A172 (cell line): ENCODE measurements around the gene CT47A7. TPM values are rescaled to one million over a fixed set of nuclear protein-coding genes. Genes with fewer than 3 reads are reported as not detected.
"Not testable (repeated sequence)": the region's sequence is repeated elsewhere in the genome, so short reads cannot be mapped to it uniquely, and the experiment has no call there.

Experiments
- DNase-seq: peaks from one replicate; pipeline ENCODE4 v3.0.0-alpha.2; 2015; ENCODE audit warnings: low spot score
- total RNA-seq: library from RNA; depleted of rRNA; stranded (reverse); fragments of >200 nt; shearing (Covaris generic); gene quantifications from 2 replicates; pipeline ENCODE4 v1.2.3, GENCODE V29; 2014; rRNA removed

The CT47A7 gene
- total RNA-seq: not detected in 2 replicates

GRCh38 chrX:120956500-120956899, at the start of gene CT47A7:
TSS of gene CT47A7 (minus strand) at chrX:120956600. CDS start at chrX:120956345, 255 bp downstream.
- DNase-seq: not testable (repeated sequence)

GRCh38 chrX:121000589-121000988, 44.2 kb upstream of the CT47A7 start:
- DNase-seq: peak; percentile 0

DNA sequence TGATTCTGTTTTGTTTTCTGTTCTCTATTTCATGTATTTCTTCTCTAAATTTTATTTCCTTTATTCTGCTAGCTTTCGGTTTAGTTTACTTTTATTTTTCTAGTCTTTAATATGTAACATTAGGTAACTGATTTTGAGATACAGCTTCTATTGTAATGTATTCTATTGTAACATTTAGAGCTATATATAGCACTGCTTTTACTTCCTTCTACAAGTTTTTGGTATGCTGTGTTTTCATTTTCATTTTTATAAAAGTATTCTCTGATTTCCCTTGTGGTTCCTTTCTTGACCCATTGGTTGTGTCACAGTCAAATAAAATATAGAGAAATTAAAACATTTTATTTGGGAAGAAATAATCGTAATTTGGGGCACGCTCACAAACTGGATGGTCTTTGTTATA, 43.0 kb upstream of the CT47A7 start:
- no peak for DNase-seq

GRCh38 chrX:120985660-120986059, 29.3 kb upstream of the CT47A7 start, which contains the start of gene CT47A1:
TSS of gene CT47A1 (minus strand) at chrX:120985760. CDS start at chrX:120985529, 231 bp downstream.
- DNase-seq: not testable (repeated sequence)

Other genes with a start within 250 kb of the CT47A7 start
- gene CT47B1, start 80.7 kb downstream of the CT47A7 start, total RNA-seq: not detected in 2 replicates
- gene CT47A11, start 19.4 kb downstream of the CT47A7 start, total RNA-seq: not detected in 2 replicates
- not detected in 2 replicates for gene CT47A10, start 14.6 kb downstream of the CT47A7 start, total RNA-seq
- gene CT47A9, start 9.7 kb downstream of the CT47A7 start, total RNA-seq: not detected in 2 replicates
- gene CT47A8, start 4.9 kb downstream of the CT47A7 start, total RNA-seq: not detected in 2 replicates
- not detected in 2 replicates for gene CT47A6, start 4.9 kb upstream of the CT47A7 start, total RNA-seq
- gene CT47A5, start 9.7 kb upstream of the CT47A7 start, total RNA-seq: not detected in 2 replicates
- gene CT47A4, start 14.6 kb upstream of the CT47A7 start, total RNA-seq: not detected in 2 replicates
- gene CT47A3, start 19.5 kb upstream of the CT47A7 start, total RNA-seq: not detected in 2 replicates
- not detected in 2 replicates for gene CT47A2, start 24.3 kb upstream of the CT47A7 start, total RNA-seq
- not detected in 2 replicates for gene CT47A1, start 29.2 kb upstream of the CT47A7 start, total RNA-seq
- 2.5 and 2.7 TPM in 2 replicates for gene GLUD2, start 91.0 kb upstream of the CT47A7 start, total RNA-seq